ENCODE results near the gene MVB12B. TPM values are rescaled to one million over a fixed set of nuclear protein-coding genes. Genes with fewer than 3 reads are reported as not detected.

MVB12B gene
- total RNA-seq, 1 experiment from 2014 or later, result not detected

DNA sequence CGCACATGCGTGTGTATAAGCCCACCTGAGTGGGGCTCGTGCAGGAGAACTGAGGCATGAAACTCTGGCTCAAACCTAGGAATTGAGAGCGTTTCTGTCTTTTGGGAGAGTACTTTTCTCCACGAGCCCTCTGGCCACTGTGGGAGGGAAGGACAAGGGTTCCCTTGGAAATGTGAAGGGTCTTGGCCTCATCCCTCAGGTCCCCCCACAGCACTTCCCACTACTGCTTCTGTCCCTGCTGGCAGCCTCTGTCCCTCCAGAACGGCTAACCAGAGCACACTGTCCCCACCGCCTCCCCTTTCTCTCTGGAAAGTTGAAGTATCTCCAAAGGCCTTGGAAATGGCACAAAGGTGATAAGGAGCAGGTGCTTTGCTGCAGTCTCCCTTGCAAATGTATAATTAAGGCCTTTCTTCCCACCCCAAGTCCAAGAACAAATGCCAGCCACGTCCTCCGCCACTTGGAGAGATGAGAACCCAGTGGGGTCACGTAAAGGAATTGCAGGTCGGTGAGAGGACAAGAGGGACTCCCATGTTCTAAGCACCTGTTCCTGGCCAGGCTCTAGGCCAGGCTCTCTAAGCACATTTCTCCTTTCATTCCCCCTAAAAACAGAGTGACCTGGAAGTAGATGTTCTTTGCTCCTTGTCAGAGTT is 179.2 kb downstream of the MVB12B start:
- Histone ChIP-seq H3K9me3 (ENCODE audit: low read length) (no peaks in the 10 kb centered on the region), H3K4me2 (ENCODE audit: low read depth, low read length, poor library complexity, severe bottlenecking) (no peak overlapping the region), H3K9ac (ENCODE audit: low read length) (no peak overlapping the region), H4K20me1 (ENCODE audit: insufficient read depth, low read depth, low read length) (peaks cover 10% of the 10 kb centered on the region; the same call in 1 of the 2 replicates), H3K27me3 (ENCODE audit: low read length) (no peaks in the 10 kb centered on the region), H3K4me1 (ENCODE audit: low read length) (peaks cover 14% of the 10 kb centered on the region), H2AFZ (ENCODE audit: low read length) (no peak overlapping the region), H3K27ac (ENCODE audit: low read length) (no peak overlapping the region), H3K9me2 (replicated peaks; ENCODE audit: insufficient read depth, low read length) (no peaks in the 10 kb centered on the region), H3K79me2 (ENCODE audit: low read length) (no peaks in the 10 kb centered on the region), H3K36me3 (ENCODE audit: insufficient read depth, low read length) (no peaks in the 10 kb centered on the region), H3K4me3 (ENCODE audit: low read length) (no peak overlapping the region)
- DNase-seq, result no peak

DNA sequence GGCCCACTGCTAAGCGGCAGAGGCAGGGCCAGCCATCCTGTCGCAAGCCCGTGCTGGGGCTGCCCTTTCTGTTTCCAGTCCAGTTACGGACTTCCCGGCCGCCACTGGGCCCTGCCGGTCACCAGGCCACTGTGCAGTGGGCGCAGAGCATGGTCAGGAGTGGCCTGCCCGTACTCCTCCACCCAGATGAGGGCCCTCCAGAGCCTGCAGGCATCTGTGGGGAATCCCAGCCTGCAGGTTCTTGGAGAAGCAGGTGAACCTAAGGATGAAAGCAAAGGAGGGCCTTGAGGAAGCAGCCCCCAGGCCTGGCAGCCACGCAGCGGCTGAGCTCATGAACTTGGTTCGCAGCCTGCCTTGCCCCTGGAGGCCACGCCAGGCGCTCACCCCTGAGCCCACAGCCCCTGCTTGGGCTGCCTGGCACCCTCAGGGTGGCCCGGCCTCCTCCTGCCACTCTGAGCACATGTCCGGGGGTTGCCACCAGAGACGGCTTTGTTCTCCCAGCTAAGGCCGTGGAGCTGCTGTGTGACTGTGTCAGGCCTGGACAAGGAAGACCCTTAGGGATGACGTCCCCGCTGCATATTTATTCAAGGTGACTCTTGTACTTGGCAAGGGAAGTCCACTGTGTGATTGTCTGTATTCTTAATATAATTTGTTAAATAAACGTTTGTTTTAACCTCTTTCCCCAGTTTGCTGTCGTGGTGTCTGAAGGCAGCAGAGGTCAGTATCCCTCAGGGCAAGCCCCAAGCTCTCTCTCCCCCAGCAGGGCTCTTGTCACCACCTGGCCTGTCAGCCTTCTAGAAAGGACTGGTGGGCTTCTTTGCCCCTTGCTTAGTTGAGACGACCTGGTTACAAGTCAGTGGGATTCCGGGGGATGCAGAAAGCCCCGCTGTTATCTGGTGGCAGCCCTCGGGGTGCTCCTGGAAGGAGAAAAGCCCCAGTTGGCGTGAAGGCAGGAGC is 180.0 kb downstream of the MVB12B start:
- Histone ChIP-seq H3K4me3 (ENCODE audit: low read length) (no peak overlapping the region), H2AFZ (ENCODE audit: low read length) (no peak overlapping the region), H3K27me3 (ENCODE audit: low read length) (no peaks in the 10 kb centered on the region), H3K27ac (ENCODE audit: low read length) (no peak overlapping the region), H3K4me1 (ENCODE audit: low read length) (peaks cover 14% of the 10 kb centered on the region), H3K79me2 (ENCODE audit: low read length) (no peaks in the 10 kb centered on the region), H3K36me3 (ENCODE audit: insufficient read depth, low read length) (no peaks in the 10 kb centered on the region), H4K20me1 (ENCODE audit: insufficient read depth, low read depth, low read length) (peaks cover 4% of the 10 kb centered on the region; the same call in 1 of the 2 replicates), H3K9me3 (ENCODE audit: low read length) (no peaks in the 10 kb centered on the region), H3K9me2 (replicated peaks; ENCODE audit: insufficient read depth, low read length) (no peaks in the 10 kb centered on the region), H3K4me2 (ENCODE audit: low read depth, low read length, poor library complexity, severe bottlenecking) (no peak overlapping the region), H3K9ac (ENCODE audit: low read length) (no peak overlapping the region)
- no peak for DNase-seq

DNA sequence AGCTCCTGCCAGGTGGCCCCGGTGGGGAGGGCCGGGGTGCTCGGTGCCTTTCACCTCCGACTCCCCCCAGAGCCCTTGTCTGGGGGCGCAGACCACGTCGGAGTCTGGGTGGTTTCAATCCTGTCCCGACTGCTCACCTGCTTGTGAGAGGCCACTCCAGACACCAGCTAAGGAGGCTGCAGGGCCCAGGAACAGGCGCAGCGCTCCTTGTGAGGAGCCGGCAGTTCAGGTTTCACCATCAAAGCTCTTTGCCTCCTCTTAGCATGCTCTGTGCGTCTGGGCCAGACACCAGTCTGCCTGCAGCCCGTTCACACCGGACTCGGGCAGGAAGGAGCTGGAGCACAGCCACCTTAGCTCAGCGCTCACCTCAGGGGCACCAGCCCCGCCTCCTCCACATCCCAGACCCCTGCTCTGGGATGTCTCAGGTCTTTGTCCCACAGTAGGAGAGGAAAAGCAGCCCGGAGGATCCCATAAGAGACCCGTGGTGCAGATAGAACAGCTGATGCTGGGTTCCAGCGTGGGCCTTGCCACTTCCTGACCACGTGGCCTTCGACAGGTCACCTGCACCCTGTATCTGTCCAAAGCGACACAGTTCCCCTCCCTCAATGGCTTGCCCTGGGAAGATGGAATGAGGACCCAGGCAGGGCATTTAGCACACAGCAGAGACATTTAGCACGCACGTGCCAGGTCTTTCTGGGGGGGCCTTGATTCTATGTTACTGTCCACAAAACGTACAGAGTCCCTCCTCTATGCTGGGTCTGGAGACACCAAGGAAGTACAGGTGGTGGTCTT is 180.9 kb downstream of the MVB12B start:
- Histone ChIP-seq H3K79me2 (ENCODE audit: low read length) (no peaks in the 10 kb centered on the region), H3K9me3 (ENCODE audit: low read length) (no peaks in the 10 kb centered on the region), H2AFZ (ENCODE audit: low read length) (no peak overlapping the region), H3K4me1 (ENCODE audit: low read length) (peaks cover 14% of the 10 kb centered on the region), H3K27me3 (ENCODE audit: low read length) (no peaks in the 10 kb centered on the region), H3K36me3 (ENCODE audit: insufficient read depth, low read length) (no peaks in the 10 kb centered on the region), H3K4me3 (ENCODE audit: low read length) (no peak overlapping the region), H3K27ac (ENCODE audit: low read length) (no peak overlapping the region), H4K20me1 (ENCODE audit: insufficient read depth, low read depth, low read length) (peaks cover 3% of the 10 kb centered on the region; the same call in 1 of the 2 replicates), H3K4me2 (ENCODE audit: low read depth, low read length, poor library complexity, severe bottlenecking) (no peak overlapping the region), H3K9ac (ENCODE audit: low read length) (no peak overlapping the region), H3K9me2 (replicated peaks; ENCODE audit: insufficient read depth, low read length) (no peaks in the 10 kb centered on the region)
- DNase-seq, result no peak

DNA sequence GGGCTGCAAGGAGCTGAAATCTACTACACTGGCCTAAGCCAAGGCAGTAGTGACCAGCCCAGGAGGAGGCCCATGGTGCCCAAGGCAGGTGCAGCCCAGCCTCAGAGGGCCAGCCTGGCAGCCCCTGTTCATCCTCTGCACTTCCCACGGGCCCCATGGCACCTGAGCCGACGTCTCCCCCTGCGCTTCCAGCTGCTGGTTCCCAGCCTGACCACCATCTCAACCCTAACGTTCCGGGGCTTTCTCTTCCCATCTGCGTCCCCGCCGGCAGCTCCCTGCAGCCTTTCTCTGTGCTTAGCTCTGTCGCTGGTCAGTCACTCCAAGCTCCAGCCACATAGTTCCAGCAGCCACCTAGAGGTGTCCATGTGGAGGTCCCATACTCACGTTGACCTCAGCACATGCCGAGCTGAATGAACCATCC is 181.6 kb downstream of the MVB12B start:
- no peaks in the 10 kb centered on the region for H3K36me3 ChIP-seq (ENCODE audit: insufficient read depth, low read length)
- H4K20me1 ChIP-seq (ENCODE audit: insufficient read depth, low read depth, low read length), result no peaks in the 10 kb centered on the region; the same call in 1 of the 2 replicates
- H3K4me3 ChIP-seq (ENCODE audit: low read length), result no peak overlapping the region
- H3K9me3 ChIP-seq (ENCODE audit: low read length), result no peaks in the 10 kb centered on the region
- no peak for DNase-seq
- H3K9me2 ChIP-seq (replicated peaks; ENCODE audit: insufficient read depth, low read length), result no peaks in the 10 kb centered on the region
- no peak overlapping the region for H3K4me2 ChIP-seq (ENCODE audit: low read depth, low read length, poor library complexity, severe bottlenecking)
- no peaks in the 10 kb centered on the region for H3K27me3 ChIP-seq (ENCODE audit: low read length)
- H3K27ac ChIP-seq (ENCODE audit: low read length), result no peak overlapping the region
- no peak overlapping the region for H3K9ac ChIP-seq (ENCODE audit: low read length)
- H3K4me1 ChIP-seq (ENCODE audit: low read length), result peaks cover 14% of the 10 kb centered on the region
- no peaks in the 10 kb centered on the region for H3K79me2 ChIP-seq (ENCODE audit: low read length)
- no peak overlapping the region for H2AFZ ChIP-seq (ENCODE audit: low read length)

DNA sequence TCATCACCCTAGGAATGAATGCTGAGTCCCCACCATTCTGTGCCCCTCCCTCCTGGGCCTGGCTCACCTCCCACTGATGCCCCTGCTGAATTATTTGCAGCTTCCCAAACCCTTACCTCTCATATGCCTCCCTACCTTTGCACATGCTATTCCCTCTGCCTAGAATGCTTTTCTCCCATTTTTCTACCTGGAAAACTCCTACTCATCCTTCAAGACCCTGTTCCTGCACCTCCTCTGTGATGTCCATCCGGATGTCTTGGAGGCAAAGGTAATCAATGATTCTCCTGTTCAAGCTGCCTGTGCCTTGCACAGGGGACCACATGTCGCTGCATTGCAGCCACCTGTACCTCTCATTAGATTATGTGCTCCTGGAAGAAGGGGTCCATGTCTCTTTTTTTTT is 182.3 kb downstream of the MVB12B start:
- no peaks in the 10 kb centered on the region for H3K9me2 ChIP-seq (replicated peaks; ENCODE audit: insufficient read depth, low read length)

DNA sequence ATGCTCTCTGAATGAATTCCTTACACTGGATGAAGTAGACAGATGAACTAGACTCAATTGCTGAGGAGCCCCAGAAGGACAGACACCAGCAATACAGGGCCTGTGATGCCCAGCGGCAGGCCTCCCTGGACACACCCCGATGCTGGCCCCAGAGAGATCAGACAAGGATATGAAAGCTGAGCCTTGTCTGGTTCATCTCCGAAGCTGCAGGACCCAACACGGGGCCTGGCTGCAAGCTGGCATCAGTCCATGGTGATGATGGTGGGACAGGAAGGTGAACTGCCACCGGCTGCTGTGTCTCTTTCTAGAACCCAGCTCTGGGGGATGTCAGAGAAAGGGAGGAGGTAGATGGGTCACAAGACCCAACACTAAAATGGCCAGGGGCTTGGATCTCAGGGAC is 183.1 kb downstream of the MVB12B start:
- H3K9me3 ChIP-seq (ENCODE audit: low read length), result no peaks in the 10 kb centered on the region
- H3K36me3 ChIP-seq (ENCODE audit: insufficient read depth, low read length), result no peaks in the 10 kb centered on the region
- H3K9me2 ChIP-seq (replicated peaks; ENCODE audit: insufficient read depth, low read length), result no peaks in the 10 kb centered on the region
- no peak overlapping the region for H2AFZ ChIP-seq (ENCODE audit: low read length)
- no peak overlapping the region for H3K4me2 ChIP-seq (ENCODE audit: low read depth, low read length, poor library complexity, severe bottlenecking)
- no peaks in the 10 kb centered on the region for H3K79me2 ChIP-seq (ENCODE audit: low read length)
- no peaks in the 10 kb centered on the region for H4K20me1 ChIP-seq (ENCODE audit: insufficient read depth, low read depth, low read length)
- no peaks in the 10 kb centered on the region for H3K27me3 ChIP-seq (ENCODE audit: low read length)
- no peak overlapping the region for H3K27ac ChIP-seq (ENCODE audit: low read length)
- no peaks in the 10 kb centered on the region for H3K4me1 ChIP-seq (ENCODE audit: low read length)
- no peak overlapping the region for H3K4me3 ChIP-seq (ENCODE audit: low read length)
- H3K9ac ChIP-seq (ENCODE audit: low read length), result no peak overlapping the region
- no peak for DNase-seq

More for the DNA sequence above, 182.3 kb downstream of the MVB12B start:
- H3K79me2 ChIP-seq (ENCODE audit: low read length), result no peaks in the 10 kb centered on the region
- H3K4me3 ChIP-seq (ENCODE audit: low read length), result no peak overlapping the region
- no peak for DNase-seq
- H4K20me1 ChIP-seq (ENCODE audit: insufficient read depth, low read depth, low read length), result no peaks in the 10 kb centered on the region; the same call in 1 of the 2 replicates
- H3K9ac ChIP-seq (ENCODE audit: low read length), result no peak overlapping the region
- H3K27ac ChIP-seq (ENCODE audit: low read length), result no peak overlapping the region
- no peaks in the 10 kb centered on the region for H3K9me3 ChIP-seq (ENCODE audit: low read length)
- no peak overlapping the region for H2AFZ ChIP-seq (ENCODE audit: low read length)
- peaks cover 6% of the 10 kb centered on the region for H3K4me1 ChIP-seq (ENCODE audit: low read length)
- H3K4me2 ChIP-seq (ENCODE audit: low read depth, low read length, poor library complexity, severe bottlenecking), result no peak overlapping the region
- H3K27me3 ChIP-seq (ENCODE audit: low read length), result no peaks in the 10 kb centered on the region
- no peaks in the 10 kb centered on the region for H3K36me3 ChIP-seq (ENCODE audit: insufficient read depth, low read length)

DNA sequence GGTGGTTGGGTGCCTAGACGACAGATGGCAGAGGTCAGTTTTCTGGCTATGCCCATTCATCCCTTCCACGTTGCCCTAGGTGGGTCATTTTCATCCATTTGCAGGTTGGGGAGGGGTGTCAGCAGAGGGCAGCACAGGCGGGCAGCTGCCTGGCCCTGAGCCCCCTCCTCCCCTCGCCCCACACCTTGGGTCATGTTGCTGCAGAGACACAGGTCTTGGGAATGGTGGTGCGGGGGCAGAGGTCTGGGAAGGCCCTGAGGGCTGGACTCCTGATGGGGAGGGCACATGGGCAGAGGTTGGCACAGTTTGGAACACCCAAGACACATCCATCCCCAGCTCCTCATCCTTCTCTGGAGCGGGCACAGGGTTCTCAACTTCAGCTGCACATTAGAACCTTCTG is 183.9 kb downstream of the MVB12B start:
- H3K36me3 ChIP-seq (ENCODE audit: insufficient read depth, low read length), result no peaks in the 10 kb centered on the region
- no peaks in the 10 kb centered on the region for H3K79me2 ChIP-seq (ENCODE audit: low read length)
- H3K9ac ChIP-seq (ENCODE audit: low read length), result no peak overlapping the region
- H3K4me2 ChIP-seq (ENCODE audit: low read depth, low read length, poor library complexity, severe bottlenecking), result no peak overlapping the region
- no peak overlapping the region for H3K27ac ChIP-seq (ENCODE audit: low read length)
- H4K20me1 ChIP-seq (ENCODE audit: insufficient read depth, low read depth, low read length), result no peaks in the 10 kb centered on the region
- no peak overlapping the region for H3K4me3 ChIP-seq (ENCODE audit: low read length)
- H3K9me2 ChIP-seq (replicated peaks; ENCODE audit: insufficient read depth, low read length), result no peaks in the 10 kb centered on the region
- no peaks in the 10 kb centered on the region for H3K9me3 ChIP-seq (ENCODE audit: low read length)
- no peaks in the 10 kb centered on the region for H3K4me1 ChIP-seq (ENCODE audit: low read length)
- H3K27me3 ChIP-seq (ENCODE audit: low read length), result no peaks in the 10 kb centered on the region
- no peak overlapping the region for H2AFZ ChIP-seq (ENCODE audit: low read length)
- DNase-seq, result no peak

DNA sequence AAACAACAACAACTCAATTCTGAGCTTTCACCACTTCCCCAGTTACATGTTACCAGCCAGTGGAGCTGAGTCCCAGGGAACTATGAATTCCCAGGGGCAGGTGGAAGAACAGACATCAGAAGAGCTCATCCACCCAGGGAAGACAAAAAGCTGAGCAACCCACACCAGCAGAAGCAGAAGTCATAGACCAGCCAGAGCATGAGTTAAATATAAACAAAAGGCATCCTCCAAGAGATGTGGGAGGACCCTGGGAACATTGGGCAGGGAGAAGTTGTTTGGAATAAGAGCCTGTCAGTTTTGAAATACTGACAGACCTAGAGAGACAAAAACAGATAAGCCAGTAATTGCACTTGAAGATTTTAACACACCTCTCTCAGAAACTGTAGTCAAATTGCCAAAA is 184.8 kb downstream of the MVB12B start:
- Histone ChIP-seq H3K4me1 (ENCODE audit: low read length) (no peaks in the 10 kb centered on the region), H3K27me3 (ENCODE audit: low read length) (no peaks in the 10 kb centered on the region), H3K4me2 (ENCODE audit: low read depth, low read length, poor library complexity, severe bottlenecking) (no peak overlapping the region), H3K9me2 (replicated peaks; ENCODE audit: insufficient read depth, low read length) (no peaks in the 10 kb centered on the region), H3K36me3 (ENCODE audit: insufficient read depth, low read length) (no peaks in the 10 kb centered on the region), H3K4me3 (ENCODE audit: low read length) (no peak overlapping the region), H3K27ac (ENCODE audit: low read length) (no peak overlapping the region), H4K20me1 (ENCODE audit: insufficient read depth, low read depth, low read length) (no peaks in the 10 kb centered on the region), H3K9ac (ENCODE audit: low read length) (no peak overlapping the region), H2AFZ (ENCODE audit: low read length) (no peak overlapping the region), H3K9me3 (ENCODE audit: low read length) (no peaks in the 10 kb centered on the region), H3K79me2 (ENCODE audit: low read length) (no peaks in the 10 kb centered on the region)
- DNase-seq, result no peak

All from Karpas-422 (cell line).